NCI-H526 (cell line): ENCODE data around the gene TCN2.
"Not testable (repeated sequence)": the region's sequence is repeated elsewhere in the genome, so short reads cannot be mapped to it uniquely, and the experiment has no call there.

Source experiments
- DNase-seq, 2 experiments: peaks; one replicate each; lab custom pipeline; 2025; lab: John Stamatoyannopoulos, UW

TCN2 gene

GRCh38 chr22:30606455-30607299, at the start of gene TCN2:
TCN2 (plus strand) TSS chr22:30607174; CDS start chr22:30607332, 158 bp downstream.
- peak; percentile 21 to 63 for DNase-seq

DNA sequence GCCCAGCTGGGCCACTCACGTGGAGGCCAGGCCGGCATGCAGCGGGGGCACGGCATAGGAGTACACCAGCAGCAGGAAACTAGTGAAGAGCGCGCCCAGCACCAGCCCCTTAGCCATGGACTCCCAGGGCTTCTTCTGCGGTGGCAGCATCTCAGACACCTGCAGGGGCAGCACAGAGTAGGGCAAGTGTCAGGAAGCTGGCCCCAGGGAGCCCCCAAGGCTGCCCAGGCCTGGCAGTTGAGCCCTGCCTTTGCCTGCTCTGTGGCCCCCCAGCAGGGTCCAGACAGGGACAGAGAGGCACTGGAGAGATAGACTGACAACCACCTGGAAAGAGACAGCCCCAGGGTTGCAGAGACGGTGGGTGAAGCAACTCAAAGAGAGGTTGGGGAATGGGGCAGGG, 49.7 kb upstream of the TCN2 start:
- DNase-seq = no peak

DNA sequence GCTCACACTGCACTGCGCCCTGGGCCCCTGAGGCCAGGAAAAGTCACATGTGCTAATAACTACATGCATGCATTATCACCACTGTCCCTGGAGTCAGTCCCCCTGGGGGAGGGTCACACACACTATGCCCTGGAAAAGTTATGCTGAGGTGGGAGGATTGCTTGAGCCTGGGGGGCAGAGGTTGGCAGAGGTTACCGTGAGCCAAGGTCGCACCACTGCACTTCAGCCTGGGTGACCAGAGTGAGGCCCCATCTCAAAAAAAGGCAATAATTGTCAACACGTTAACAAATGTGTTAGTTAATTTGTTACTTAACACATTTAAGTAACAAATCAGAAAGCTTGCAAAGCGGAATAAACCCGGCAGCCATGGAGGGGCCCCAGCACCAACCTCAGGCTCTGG, 47.1 kb upstream of the TCN2 start:
- DNase-seq = no peak

- DNase-seq = peak in 1 of 2 experiments; percentile 15
Measured at GRCh38 chr22:30560643-30561202, 46.3 kb upstream of the TCN2 start.

GRCh38 chr22:30561402-30562189, 45.4 kb upstream of the TCN2 start:
- DNase-seq = no peak

DNA sequence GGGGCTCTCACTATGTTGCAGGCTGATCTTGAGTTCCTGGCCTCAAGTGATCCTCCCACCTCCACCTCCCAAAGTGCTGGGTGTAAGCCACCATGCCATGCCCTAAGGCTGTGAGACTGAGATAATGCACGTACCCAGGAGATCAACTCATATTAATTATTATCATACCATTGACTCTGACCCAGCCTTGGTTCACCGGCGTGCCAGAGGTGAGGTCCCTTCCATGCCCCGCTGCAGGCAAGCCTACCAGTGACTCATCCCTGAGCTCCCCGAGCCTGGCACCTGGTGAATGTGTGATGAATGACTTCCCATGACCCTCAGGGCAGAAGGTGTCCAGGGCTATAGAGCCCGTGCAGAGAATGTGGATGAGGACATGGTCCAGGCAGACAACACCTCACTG, 44.6 kb upstream of the TCN2 start:
- DNase-seq = no peak

DNA sequence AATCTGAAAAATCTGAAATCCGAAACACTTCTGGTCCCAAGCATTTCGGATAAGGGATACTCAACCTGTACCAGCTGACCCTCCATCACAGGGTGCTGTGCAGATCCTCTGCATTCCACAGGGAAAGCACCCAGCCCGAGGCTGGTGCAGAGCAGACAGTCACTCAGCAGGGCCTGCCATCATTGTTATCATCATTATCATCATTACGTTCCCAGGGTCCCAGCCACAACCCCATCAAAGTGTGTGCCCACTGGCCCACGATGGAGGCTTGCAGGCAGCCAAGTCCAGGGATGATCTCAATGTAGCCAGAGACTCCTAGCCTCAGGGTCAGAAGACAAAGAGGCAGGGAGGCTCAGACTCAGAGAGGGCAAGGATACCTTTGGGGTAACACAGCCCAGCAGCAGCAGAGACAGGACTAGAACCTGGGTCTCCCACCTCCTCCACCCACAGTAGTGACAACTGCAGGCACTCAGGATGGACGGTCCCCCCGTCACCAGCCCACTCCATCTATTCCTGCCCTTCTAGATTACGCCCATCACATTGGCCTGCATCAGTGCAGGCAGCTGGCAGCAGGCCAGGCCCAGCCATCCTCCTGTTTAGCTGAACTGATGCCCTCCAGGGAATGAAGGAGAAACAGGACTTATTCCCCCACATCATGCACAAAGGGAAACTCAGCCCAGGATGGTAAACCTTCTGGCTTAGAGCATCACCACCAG, 42.8 kb upstream of the TCN2 start:
- DNase-seq = no peak

- DNase-seq = peak; percentile 5 to 58
Measured at GRCh38 chr22:30564761-30565119, 42.2 kb upstream of the TCN2 start.

DNA sequence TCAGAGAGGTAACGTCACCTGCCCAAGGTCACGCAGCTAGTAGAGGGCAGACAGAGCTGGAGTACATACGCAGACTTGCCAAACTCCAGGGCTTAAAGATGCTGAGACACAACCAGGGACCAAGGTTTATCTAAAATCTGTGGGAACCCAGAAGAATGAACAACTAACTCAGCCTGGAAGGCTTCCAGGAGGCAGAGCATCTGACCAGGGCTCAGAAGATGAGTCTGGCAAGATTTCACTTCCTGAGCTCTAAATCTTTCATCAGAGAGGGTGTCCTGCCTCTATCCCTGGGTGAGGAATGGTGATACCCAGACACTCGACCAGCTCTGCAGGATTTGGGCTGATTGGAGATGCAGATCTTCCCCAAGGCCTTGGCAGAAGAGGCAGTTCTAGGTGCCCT, 41.6 kb upstream of the TCN2 start:
- no peak for DNase-seq

GRCh38 chr22:30566125-30566524, 40.8 kb upstream of the TCN2 start:
- peak; percentile 23 to 58 for DNase-seq

DNA sequence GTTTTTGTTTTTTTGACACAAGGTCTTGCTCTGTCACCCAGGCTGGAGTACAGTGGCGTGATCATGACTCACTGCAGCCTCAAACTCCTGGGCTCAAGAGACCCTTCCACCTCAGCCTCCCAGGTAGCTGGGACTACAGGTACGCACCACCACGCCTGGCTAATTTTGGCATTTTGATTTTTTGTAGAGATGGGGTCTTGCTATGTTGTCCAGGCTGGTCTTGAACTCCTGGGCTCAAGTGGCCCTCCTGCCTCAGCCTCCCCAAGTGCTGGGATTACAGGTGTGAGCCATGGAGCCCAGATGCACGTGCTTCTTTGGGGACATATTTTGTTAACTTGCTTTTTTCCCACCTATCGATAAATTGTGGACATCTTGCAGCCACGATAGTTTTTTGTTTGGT, 39.7 kb upstream of the TCN2 start:
- DNase-seq = not testable (repeated sequence)

GRCh38 chr22:30568137-30568805, 38.7 kb upstream of the TCN2 start:
- DNase-seq = no peak

- DNase-seq = no peak
Measured at GRCh38 chr22:30569674-30570202, 37.2 kb upstream of the TCN2 start.

DNA sequence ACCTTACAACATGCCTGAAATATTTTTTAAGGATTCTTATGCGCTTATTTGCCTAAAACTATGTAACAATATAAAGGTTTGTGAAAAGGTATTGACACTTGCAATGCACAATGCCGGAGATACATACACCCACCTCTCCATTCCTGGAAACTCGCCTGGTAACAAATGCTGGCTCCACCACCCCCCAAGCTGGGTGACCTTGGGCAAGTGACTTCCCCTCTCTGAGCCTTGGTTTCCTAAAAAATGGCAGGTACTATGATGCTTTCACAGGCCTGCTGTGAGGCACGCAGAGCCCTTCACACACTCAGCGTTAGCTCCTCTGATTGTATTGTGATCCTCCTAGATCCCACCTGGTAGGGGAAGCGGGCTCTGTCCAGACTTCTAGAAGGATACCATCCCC, 34.8 kb upstream of the TCN2 start:
- no peak for DNase-seq

GRCh38 chr22:30572840-30573593, 34.0 kb upstream of the TCN2 start:
- peak in 1 of 2 experiments; percentile 44 for DNase-seq

DNA sequence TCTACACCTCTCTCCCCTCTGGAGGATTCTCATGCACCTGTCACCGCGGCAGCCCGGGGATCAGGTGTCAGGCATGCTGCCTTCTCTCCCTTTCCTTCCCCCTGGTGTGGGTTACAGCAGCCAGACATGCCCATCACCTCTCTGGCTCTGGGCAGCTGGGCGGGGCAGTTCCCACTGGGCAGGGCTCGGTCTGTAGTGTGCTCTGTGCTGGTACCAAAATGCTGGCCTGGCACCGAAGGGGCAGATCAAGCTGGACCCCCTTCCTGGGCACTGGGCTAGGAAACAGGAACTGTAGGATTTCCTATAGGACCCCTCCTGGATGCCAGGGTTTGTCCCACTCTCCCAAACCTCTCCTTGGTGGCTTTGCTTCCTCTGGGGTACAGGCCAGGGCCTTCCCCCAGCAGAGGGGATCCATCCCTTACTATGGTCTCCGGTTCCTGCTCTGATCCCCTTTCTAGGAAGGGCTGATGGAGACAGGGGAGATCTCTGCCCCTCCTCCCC, 33.3 kb upstream of the TCN2 start:
- DNase-seq = peak; percentile 45 to 82

DNA sequence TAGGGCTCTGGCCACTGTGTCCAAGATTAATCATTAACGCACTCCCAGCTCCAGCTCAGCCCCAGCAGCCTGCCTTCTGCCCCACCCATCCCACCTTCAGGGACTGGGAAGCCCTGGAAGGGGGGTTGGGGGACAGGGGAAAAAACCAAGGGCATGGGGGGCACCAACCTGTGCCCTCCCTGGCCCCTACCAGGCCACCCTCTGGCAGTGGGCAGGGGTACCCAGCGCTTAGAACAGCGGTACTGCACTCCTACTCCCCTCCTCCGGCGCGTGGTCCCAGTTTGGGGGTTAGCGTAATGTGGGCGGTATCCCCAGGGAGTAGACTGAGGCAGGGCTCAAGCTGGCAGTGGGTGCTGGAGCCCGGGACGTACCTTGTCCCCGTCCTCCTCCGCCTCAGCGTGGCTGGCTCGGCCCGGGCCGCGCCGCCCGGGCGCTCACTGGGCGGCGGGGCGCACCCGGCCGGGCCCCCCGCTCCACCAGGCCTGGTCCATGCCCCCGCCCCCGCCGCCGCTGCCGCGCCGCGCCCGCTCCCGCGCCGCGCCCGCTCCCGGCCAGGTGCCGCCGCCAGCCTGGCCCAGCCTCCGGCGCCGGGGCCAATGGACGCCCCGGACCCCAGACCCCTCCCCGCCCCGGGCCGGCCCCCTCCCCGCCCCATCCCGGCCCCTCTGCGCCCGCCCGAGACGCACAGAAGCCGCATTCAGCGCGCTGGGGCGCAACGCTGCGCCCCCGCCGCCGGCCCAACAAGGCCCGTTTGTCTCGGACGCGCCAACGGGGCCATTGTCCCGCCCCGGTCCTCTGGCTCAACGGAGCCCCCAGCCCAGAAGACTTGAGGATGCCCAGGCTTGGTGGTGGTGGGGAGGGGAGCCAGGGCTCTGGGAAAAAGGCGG, 32.6 kb upstream of the TCN2 start, which contains the start of gene GAL3ST1:
Gene GAL3ST1, minus strand, starts transcription at position 571 of the 887 bp plus-strand sequence. CDS start 17,273 bp downstream, outside the sequence.
- DNase-seq = peak; percentile 45 to 81

GRCh38 chr22:30574997-30575671, 31.8 kb upstream of the TCN2 start:
- peak in 1 of 2 experiments; percentile 47 for DNase-seq

DNA sequence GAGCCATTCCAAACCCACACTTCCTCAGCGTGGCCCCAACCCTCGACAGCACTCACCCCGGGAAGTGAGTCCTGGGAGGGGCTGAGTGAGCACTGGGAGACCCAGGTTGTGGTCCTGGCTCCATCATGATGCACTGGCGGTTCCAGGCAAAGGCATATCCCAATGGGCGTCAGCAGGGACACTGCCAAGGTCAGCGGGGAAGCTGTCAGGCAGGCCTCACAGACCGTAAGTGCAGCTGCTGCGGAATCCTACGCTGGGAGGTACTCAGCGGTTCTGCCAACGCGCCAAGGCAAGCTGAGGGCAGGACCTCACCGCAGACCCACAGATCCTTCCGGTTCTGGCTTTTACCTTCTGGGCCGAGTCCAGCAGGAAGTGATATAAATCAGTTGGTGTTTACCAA, 31.1 kb upstream of the TCN2 start:
- no peak for DNase-seq
